Measurements from ENCODE around the gene ATCAY.
"Not testable (repeated sequence)": the region's sequence is repeated elsewhere in the genome, so short reads cannot be mapped to it uniquely, and the experiment has no call there.

Gene ATCAY

DNA sequence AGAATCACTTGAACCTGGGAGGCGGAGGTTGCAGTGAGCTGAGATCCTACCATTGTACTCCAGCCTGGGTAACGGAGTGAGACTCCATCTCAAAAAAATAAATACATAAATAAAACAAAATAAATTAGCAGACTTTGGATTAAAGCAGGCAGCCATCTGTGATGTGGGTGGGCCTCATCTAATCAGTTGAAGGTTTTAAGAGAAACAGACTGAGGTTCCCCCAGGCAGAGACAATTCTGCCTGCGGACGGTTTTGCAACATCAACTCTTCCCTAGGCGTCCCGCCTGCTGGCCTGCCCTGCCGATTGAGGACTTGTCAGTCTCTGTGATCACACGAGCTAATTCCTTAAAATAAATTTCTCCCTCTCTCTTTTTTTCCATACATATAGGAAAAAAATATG, 23.7 kb downstream of the ATCAY start:
- no peak for DNase-seq

DNA sequence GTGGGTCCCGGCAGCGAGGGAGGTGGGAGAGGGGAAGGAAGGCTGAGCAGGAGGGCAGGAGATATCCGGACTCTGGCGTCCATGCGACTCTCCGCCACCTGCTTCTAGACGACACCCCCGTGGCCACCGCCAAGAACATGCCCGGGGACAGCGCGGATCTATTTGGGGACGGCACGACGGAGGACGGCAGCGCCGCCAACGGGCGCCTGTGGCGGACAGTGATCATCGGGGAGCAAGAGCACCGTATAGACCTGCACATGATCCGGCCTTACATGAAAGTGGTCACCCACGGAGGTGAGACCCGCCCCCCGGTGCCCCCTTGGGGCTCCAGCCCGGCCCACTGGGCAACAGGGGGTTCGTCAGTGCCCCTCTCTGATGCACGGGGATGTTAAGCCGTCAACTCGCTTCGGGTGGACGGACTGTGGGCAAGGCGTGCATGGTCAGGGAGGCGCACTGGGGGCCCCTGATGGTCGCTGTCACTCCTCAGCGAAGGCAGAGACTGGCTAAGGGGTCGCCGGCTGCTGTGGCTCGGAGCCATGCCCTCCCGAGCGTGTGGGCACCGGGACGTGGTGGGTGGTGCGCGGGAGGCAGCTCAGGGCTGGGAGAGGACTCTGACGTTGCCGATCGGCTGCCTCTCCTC, 27.3 kb downstream of the ATCAY start:
- DNase-seq = no peak

DNA sequence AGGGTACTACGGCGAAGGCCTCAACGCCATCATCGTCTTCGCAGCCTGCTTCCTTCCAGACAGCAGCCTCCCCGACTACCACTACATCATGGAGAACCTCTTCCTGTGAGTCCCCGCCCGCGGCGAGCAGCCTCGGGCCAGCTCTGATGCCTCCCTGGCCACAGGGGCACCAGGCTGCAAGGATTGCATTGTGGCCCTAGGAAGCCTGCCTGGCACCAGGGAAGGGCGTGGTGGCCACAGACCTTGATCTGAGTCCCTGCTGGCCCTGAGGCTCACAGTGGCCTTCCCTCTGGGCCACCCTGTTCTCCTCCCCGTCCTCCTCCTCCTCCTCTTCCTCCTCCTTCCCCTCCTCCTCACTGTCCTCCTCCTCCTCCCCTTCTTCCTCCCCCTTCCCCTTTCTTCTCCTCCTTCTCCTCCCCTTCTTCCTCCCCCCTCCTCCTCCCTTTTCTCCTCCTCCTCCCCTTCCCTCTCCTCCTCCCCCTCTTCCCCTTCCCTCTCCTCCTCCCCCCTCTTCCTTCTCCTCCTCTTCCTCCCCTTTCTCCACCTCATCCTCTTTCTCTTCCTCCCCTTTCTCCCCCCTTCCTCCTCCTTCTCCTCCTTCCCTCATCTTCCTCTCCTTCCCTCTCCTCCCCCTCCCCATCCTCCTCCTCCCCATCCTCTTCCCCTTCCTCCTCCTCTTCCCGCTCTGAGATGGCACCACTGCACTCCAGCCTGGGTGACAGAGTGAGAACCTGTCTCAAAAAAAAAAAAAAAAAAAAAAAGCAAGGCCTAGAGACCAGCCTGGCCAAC, 28.0 kb downstream of the ATCAY start:
- DNase-seq = no peak

DNA sequence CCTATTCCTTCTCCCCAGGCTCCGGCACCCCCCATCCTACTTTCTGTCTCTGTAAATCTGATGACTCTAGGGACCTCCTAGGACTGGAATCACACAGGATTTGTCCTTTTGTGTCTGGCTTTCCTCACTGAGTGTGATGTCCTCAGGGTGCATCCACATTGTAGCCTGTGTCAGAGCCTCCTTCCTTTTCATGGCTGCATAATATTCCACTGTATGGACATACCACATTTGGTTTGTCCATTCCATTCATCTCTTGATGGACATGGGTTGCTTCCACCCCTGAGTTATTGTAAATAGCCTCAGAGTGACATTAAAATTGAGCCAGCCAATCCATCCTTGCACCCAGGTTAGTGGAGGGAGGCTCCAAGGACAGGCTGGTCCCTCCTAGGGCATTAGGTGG, 29.6 kb downstream of the ATCAY start:
- no peak for DNase-seq

DNA sequence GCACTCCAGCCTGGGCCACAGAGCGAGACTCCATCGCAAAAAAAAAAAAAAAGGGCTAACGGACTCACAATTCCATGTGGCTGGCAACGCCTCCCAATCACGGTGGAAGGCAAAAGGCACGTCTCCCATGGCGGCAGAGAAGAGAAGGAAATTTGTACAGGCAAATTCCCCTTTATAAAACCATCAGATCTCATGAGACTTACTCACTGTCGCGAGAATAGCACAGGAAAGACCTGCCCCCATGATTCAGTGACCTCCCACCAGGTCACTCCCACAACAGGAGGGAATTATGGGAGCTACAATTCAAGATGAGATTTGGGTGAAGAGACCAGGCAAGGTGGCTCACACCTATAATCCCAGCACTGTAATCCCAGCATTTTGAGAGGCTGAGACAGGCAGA, 33.7 kb downstream of the ATCAY start:
- DNase-seq = no peak

DNA sequence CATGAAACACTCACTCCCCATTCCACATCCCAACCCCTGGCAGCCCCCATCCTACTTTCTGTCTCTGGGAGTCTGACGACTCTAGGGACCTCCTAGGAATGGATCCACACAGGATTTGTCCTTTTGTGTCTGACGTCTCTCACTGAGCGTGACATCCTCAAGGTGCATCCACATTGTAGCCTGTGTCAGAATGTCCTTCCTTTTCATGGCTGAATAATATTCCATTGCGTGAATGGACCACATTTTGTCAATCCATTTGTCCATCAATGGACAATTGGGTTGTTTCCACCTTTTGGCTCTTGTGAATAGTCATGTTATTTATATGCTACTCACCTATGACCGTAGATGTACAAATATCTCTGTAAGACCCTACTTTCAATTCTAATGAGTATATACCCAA, 35.5 kb downstream of the ATCAY start:
- DNase-seq = no peak

DNA sequence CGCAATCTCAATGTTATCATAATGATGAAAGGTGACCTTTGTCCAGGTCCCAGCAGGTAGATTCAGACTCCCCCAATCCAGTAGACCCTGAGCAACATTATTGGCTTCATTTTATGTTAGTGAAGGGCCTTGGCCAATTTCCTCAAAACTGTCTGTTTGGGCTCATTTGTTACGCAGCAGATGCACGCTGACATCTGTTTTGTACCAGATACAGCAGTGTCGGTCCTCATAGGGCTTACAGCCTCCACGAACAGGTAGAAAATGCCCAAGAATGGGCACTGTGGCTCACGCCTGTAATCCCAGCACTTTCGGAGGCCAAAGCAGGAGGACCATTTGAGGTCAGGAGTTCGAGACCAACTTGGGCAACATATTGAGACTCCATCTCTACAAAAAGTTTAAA, 39.3 kb downstream of the ATCAY start:
- DNase-seq = no peak

DNA sequence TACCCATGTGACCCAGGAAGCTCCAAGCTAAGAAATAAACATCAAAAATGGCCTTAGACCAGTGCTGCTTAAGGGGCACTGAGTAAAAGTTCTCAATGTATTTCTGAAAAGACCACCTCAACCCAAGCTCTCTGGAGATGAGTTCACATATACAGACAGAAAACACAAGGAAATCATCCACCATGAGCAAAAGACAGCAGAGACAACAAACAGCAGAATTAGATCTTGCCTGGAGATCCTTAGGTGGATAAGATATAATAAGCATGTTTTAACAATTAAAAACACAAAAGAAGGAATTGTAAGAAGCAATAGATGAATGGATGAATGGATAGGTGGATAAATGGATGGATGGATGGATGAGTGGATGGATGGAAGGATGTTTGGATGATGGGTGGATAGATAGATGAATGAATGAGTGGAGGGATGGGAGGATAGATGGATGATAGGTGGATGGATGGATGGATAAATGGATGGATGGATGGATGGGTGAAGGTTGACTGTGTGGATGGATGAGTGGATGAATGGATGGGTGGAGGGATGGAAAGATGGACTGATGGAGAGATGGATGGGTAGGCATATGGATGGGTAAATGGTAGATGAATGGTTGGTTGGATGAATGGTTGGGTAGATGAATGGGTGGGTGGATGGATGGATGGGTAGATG, 42.7 kb downstream of the ATCAY start:
- no peak for DNase-seq

DNA sequence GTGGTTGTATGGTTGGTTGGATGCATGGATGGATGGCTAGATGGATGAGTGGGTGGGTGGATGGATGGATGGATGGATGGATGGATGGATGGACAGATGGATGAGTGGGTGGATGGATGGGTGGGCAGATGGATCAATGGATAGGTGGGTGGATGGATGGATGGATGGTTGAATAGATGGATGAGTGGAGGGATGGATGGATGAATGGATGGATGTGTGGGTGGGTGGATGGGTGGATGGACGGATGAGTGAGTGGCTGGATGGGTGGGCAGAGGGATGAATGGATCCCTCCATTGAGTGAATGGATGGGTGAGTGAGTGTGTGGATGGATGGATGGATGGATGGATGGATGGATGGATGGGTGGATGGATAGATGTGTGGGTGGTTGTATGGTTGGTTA, 43.4 kb downstream of the ATCAY start:
- no peak for DNase-seq

DNA sequence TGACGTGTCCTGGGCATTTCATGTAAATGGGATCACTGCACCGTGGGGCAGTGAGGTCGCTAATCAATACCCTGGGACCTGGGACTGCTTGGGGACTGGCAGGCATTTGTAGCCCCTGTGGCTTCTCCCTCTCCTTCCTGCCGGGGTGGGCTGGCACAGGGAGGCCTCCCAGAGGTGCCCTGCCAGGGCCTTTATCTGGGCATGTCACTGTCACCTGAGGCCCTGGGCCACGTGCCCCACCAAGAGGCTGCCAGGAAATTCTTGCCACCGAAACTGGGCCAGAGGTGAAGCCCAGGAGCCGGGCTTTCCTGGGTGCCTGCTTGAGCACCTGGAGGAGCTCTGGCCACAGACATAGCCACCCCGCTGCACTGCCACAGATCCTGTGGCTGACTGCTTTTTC, 50.6 kb downstream of the ATCAY start:
- no peak for DNase-seq

DNA sequence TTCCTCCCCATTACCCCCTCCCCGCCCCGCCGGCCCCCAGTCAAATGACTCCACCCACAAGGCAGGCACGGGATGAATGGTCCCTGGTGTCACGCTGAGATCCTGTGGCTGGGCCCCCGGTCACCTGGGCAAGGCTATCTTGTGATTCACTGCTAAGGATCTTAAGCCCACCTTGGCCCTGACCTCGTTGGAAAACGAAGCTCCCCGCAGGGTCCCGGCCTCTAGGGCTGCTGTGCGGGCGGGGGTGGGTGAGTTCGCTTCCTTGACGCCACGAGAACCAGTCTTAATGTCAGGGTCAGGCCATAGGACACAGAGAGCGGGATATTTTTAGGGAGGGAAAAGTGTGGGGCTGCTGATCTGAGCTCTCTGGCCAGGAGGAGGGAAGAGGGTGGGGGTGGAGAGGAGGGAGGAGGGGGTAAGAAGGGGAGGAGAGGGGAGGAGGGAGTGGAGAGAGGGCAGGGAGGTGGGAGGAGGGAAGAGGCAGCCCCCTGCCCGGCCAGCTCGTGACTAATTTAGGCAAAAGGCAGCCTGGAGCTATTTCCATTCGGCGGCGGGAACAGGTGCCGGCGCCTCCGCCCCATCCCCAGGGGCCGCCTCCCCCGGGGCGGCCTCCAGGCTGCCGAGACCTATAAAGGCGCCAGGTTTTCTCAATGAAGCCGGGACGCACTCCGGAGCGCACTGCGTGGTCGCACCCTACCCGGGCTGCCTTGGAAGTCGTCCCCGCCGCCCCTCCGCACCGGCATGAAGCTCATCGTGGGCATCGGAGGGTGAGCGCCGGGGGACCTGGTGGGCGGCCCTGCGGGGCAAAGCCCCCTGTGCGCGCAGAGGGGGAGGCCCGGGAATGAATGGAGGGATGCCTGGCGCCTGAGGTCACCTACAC, 52.7 kb downstream of the ATCAY start, which contains the start of gene NMRK2:
TSS of gene NMRK2 (plus strand) at position 139 of the 880 bp plus-strand sequence. CDS start at position 742, 603 bp downstream.
- no peak for DNase-seq

DNA sequence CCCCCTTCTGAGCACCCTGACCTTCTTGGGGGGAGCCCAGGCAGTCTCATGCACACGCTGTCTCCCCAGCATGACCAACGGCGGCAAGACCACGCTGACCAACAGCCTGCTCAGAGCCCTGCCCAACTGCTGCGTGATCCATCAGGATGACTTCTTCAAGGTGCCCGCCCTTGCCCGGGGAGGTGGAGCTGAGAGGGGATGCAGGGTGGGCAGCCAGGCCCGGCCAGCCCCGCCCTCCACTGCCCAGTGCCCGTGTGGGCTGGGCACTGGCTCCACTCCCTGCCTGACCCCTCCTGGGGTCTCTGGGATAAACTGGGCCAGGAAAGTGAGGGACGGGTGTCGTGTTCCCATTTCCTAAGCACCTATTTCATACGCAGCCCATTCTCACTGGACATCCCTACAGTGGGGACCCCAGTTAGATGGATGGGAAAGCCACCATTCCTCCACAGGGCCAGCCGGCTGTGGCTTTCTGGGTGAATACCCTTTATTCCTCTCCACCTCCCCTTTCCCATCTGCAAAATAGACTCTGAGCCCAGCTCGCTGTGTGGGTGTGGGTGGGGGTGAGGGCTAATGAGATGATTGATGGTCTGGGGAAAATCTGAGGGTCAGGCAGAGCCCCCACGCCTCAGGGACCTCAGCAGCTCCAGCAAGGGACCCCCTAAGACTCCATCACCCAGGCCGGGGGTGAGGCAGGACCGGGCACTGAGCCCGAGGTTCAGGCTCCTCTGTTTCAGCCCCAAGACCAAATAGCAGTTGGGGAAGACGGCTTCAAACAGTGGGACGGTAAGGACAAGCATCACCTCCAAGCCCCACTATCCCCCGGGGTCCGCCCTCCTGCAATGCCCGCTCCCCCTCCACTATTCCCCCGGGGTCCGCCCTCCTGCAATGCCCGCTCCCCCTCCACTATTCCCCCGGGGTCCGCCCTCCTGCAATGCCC, 56.3 kb downstream of the ATCAY start:
- DNase-seq = no peak

DNA sequence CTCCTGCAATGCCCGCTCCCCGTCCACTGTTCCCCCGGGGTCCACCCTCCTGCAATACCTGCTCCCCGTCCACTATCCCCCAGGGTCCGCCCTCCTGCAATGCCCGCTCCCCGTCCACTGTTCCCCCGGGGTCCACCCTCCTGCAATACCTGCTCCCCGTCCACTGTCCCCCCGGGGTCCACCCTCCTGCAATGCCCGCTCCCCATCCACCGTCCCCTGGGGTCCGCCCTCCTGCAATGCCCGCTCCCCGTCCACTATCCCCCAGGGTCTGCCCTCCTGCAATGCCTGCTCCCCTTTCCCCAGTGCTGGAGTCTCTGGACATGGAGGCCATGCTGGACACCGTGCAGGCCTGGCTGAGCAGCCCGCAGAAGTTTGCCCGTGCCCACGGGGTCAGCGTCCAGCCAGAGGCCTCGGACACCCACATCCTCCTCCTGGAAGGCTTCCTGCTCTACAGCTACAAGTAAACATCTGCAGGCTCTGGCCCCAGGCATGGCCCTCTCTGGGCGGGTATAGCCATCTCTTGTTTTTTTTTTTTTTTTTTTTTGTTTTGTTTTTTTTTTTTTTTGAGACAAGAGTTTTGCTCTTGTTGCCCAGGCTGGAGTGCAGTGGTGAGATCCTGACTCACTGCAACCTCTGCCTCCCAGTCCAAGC, 57.9 kb downstream of the ATCAY start:
- DNase-seq = not testable (repeated sequence)

DNA sequence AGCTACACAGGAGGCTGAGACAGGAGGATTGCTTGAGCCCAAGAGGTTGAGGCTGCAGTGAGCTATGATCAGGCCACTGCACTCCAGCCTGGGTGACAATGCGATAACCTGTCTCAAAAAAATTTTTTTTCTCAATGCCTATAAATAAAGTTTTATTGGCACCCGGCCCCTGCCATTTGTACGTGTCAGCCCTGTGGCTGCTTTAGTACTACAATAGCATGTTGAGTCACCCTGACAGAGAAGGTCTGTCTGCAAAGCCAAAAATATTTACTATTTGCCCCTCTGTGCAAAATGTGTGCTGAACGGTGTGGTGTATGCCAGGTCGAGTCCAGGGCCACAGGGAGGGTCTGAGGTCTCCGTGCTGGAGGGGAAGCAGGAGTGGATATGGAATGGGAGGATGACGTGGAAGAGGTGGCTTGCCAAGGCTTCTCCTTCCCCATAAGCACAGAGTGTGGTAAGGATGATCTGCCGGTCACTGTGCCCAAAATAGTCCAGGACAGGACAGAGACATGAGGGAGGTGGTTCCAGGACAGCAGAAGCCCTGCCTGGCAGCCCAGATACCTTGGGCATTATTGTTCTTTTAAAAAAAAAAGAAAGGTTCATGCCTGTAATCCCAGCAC, 62.4 kb downstream of the ATCAY start:
- no peak for DNase-seq

DNA sequence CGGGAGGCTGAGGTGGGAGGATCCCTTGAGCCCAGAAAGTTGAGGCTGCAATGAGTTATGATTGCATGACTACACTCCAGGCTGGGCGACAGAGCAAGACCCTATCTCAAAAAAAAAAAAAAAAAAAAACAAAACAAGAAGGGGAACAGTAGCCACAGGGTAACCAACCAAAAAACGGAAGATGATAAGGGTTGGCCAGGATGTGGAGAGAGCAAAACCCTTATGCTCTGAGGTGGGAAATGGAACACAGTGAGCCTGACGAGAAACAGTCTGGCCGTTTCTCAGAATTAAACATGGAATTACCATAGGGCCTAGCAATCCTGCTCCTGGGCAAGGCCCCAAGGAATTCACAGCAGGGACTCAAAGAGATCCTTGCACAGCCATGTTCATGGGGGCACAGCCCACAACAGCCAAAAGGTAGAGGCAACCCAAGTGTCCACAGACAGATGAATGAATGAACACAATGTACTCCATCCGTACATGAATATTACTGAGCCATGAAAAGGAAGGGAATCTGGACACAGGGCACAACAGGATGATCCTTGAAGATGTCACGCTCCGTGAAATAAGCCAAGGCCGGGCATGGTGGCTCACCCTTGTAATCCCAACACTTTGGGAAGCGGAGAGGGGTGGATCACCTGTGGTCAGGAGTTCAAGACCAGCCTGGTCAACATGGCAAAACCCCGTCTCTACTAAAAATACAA, 63.7 kb downstream of the ATCAY start:
- DNase-seq = no peak

DNA sequence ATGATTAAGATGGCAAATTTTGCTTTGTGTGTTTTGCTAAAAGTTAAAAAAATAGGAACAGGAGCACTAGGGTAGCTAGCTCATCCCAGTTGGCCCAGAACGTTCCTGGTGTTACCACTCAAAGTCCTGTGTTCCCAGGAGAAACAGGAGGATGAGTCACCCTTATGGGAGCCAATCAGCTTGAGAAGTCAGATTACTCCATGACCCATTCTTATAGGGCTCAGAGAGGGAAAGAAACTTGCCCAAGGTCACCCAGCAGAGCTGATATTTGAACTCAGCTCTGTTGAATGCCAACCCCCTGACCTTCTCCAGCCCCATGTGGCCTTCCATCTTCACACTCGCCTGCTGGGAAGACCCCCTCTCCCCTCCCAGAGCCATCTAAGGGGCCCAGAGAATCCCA, 65.4 kb downstream of the ATCAY start:
- DNase-seq = no peak

DNA sequence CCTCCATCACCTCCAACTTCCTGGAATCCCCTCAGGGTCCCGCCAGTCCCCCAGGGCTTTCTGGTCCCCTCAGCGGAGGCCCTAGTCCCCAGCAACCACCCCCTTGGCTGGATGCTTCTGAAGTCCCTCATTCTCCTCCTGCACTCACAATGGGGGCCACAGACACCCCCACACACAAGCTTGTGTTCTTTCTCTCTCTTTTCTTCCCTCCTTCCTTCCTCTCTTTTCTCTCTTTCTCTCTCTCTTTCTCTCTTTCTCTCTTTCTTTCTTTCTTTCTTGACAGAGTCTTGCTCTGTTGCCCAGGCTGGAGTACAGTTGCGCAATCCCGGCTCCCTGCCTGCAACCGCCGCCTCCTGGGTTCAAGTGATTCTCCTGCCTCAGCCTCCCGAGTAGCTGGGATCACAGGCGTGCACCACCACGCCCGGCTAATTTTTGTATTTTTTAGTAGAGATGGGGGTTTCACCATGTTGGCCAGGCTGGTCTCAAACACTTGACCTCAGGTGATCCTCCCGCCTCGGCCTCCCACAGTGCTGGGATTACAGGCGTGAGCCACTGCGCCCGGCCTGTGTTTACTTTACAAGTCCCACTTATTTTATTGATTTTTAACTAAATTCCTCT, 66.9 kb downstream of the ATCAY start:
- not testable (repeated sequence) for DNase-seq

DNA sequence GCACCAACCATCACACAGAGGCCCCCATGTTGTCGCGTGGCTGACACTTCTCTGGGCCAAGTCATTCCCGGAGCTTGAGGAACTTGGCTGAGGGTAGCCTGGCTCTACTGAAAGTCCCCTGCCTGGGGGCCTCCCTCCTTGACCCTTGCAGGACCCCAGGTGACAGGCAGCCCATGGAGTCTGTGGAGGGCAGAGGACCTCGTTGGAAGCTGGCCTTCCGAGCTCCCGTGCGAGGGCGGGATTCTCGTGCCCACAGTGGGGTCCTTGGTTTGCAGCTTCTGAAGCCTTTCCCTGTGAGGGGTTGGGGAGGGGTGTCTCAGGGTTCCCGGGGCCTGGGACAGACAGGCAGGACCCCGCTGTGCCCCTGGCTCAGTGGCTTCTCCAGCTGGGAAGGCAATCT, 68.8 kb downstream of the ATCAY start:
- no peak for DNase-seq

DNA sequence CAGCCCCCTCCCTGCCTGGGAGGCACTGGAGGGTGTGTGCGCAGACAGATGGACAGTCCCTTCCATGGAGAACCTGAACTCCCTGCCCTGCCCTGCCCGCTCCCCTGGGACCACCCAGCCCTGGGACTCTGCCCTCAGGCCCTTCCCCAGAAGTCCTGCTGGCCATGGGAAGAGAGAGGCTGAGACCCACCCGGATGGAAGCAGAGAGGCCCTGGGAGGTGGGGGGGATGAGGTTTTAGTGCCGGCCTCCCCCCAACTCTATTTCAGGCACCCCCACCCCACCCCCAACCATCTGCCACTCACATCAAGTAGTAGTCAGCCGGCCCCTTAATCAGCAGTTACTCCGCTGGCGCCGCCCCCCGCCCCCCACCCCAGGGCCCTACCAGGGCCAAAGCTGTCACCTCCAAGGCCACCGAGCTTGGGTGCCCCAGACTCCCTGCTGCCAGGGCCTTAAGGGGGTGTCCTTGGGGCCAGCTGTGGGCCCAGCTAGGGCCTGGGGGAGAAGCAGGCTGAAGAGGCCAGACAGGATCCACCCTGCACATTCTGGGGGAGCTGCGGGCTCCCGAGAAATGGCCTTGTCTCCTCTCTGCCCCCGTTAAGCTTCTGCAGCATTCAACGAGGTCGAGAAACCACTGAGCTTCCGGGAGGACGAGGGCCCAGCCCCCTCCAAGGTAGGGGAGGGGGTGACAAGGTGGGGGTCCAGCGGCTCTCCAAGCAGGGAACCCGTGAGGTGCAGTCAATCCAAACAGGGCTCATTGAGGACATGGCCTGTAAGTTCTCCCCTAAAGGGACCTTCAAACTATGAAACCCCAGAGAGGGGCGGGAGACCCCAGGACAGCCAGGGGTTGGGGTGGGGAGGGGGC, 69.7 kb downstream of the ATCAY start:
- DNase-seq = no peak
